Type B pancreatic cell (in vitro differentiated cells): ENCODE results near the gene NLGN1. TPM values are rescaled to one million over a fixed set of nuclear protein-coding genes. Genes with fewer than 3 reads are reported as not detected.

Experiments used
- DNase-seq: peaks from one replicate; pipeline ENCODE4 v3.0.0; 2021; ENCODE audit warnings: mixed read lengths; ENCODE audit not compliant: unreplicated experiment; ENCODE audit errors: extremely low spot score
- H3K27ac Mint-ChIP-seq: 2 replicates; pipeline ENCODE4 v1.8.0; 2021; ENCODE audit warnings: mild to moderate bottlenecking, mixed read lengths
- H3K27me3 Mint-ChIP-seq: 2 replicates; pipeline ENCODE4 v1.8.0; 2021; ENCODE audit warnings: mixed read lengths
- H3K36me3 Mint-ChIP-seq: 2 replicates; pipeline ENCODE4 v1.8.0; 2021; ENCODE audit warnings: mixed read lengths
- H3K4me1 Mint-ChIP-seq: one replicate; pipeline ENCODE4 v1.8.0; 2021; ENCODE audit warnings: mixed read lengths; ENCODE audit not compliant: unreplicated experiment
- H3K4me3 Mint-ChIP-seq: 2 replicates; pipeline ENCODE4 v1.8.0; 2021; ENCODE audit warnings: mild to moderate bottlenecking, mixed read lengths
- H3K9me3 Mint-ChIP-seq: 2 replicates; pipeline ENCODE4 v1.8.0; 2021; ENCODE audit warnings: mixed read lengths
- CTCF ChIP-seq: fragments of 200-600 bp; sonication (generic); conservative IDR thresholded peaks from 2 replicates; pipeline ENCODE4 v1.5.0; 2021; ENCODE audit warnings: antibody characterized with exemption, mild to moderate bottlenecking
- total RNA-seq: library from RNA; stranded (reverse); gene quantifications from 2 replicates; pipeline ENCODE4 v1.2.1, GENCODE V29; 2021; ENCODE audit warnings: low replicate concordance

The NLGN1 gene
- total RNA-seq, 1 donor from 2014 or later = 12.6 TPM

- Mint-ChIP-seq H3K4me1 (no peaks in the 10 kb centered on the region), H3K36me3 (peaks cover 4% of the 10 kb centered on the region), H3K9me3 (peaks cover 5% of the 10 kb centered on the region), H3K27ac (no peak overlapping the region), H3K27me3 (no peaks in the 10 kb centered on the region), H3K4me3 (no peak overlapping the region)
- no peak for TF ChIP-seq CTCF
- no peak for DNase-seq
Observed at GRCh38 chr3:174058804-174059203, 661.3 kb downstream of the NLGN1 start.

- H3K4me1 Mint-ChIP-seq = no peaks in the 10 kb centered on the region
- H3K27me3 Mint-ChIP-seq = no peaks in the 10 kb centered on the region
- H3K36me3 Mint-ChIP-seq = peaks cover 4% of the 10 kb centered on the region
- no peak for DNase-seq
- TF ChIP-seq CTCF = no peak
- no peak overlapping the region for H3K4me3 Mint-ChIP-seq
- H3K9me3 Mint-ChIP-seq = peaks cover 5% of the 10 kb centered on the region
- H3K27ac Mint-ChIP-seq = no peak overlapping the region
Observed at GRCh38 chr3:174060431-174060830, 662.9 kb downstream of the NLGN1 start.

GRCh38 chr3:174061162-174061561, 663.6 kb downstream of the NLGN1 start:
- DNase-seq = no peak
- Mint-ChIP-seq H3K27me3 (no peaks in the 10 kb centered on the region), H3K4me1 (no peaks in the 10 kb centered on the region), H3K9me3 (peaks cover 5% of the 10 kb centered on the region), H3K36me3 (peaks cover 4% of the 10 kb centered on the region), H3K4me3 (no peak overlapping the region), H3K27ac (no peak overlapping the region)
- TF ChIP-seq CTCF = no peak

GRCh38 chr3:174061731-174062130, 664.2 kb downstream of the NLGN1 start:
- no peak for TF ChIP-seq CTCF
- peaks cover 4% of the 10 kb centered on the region for H3K36me3 Mint-ChIP-seq
- no peak overlapping the region for H3K4me3 Mint-ChIP-seq
- no peaks in the 10 kb centered on the region for H3K27me3 Mint-ChIP-seq
- H3K27ac Mint-ChIP-seq = no peak overlapping the region
- H3K4me1 Mint-ChIP-seq = no peaks in the 10 kb centered on the region
- no peak for DNase-seq
- H3K9me3 Mint-ChIP-seq = peaks cover 5% of the 10 kb centered on the region

- H3K27me3 Mint-ChIP-seq = no peaks in the 10 kb centered on the region
- no peak for DNase-seq
- H3K36me3 Mint-ChIP-seq = peaks cover 4% of the 10 kb centered on the region
- TF ChIP-seq CTCF = no peak
- H3K27ac Mint-ChIP-seq = no peak overlapping the region
- no peaks in the 10 kb centered on the region for H3K4me1 Mint-ChIP-seq
- no peak overlapping the region for H3K4me3 Mint-ChIP-seq
- H3K9me3 Mint-ChIP-seq = peaks cover 5% of the 10 kb centered on the region
Observed at GRCh38 chr3:174062923-174063322, 665.4 kb downstream of the NLGN1 start.

- H3K4me3 Mint-ChIP-seq = no peak overlapping the region
- H3K27me3 Mint-ChIP-seq = no peaks in the 10 kb centered on the region
- H3K9me3 Mint-ChIP-seq = peaks cover under 1% of the 10 kb centered on the region
- TF ChIP-seq CTCF = no peak
- no peak for DNase-seq
- peaks cover under 1% of the 10 kb centered on the region for H3K36me3 Mint-ChIP-seq
- H3K4me1 Mint-ChIP-seq = no peaks in the 10 kb centered on the region
- no peak overlapping the region for H3K27ac Mint-ChIP-seq
Observed at GRCh38 chr3:174068035-174068434, 670.5 kb downstream of the NLGN1 start.
